Erythroblast (primary cell): ENCODE results near the gene SALL4.
"Not testable (repeated sequence)": the region's sequence is repeated elsewhere in the genome, so short reads cannot be mapped to it uniquely, and the experiment has no call there.

Experiments used
- DNase-seq, 2 experiments: peaks; one replicate each; lab custom pipeline; 2025; lab: John Stamatoyannopoulos, UW
- GATA1 ChIP-seq: IDR thresholded peaks from 2 replicates; pipeline ENCODE4 v1.6.1; 2011; ENCODE audit warnings: low read depth, mild to moderate bottlenecking, control low read depth, low read length, moderate library complexity
- POLR2A ChIP-seq: IDR thresholded peaks from 2 replicates; pipeline ENCODE4 v1.6.1; 2011; ENCODE audit warnings: mild to moderate bottlenecking, low read length

SALL4 gene

DNA sequence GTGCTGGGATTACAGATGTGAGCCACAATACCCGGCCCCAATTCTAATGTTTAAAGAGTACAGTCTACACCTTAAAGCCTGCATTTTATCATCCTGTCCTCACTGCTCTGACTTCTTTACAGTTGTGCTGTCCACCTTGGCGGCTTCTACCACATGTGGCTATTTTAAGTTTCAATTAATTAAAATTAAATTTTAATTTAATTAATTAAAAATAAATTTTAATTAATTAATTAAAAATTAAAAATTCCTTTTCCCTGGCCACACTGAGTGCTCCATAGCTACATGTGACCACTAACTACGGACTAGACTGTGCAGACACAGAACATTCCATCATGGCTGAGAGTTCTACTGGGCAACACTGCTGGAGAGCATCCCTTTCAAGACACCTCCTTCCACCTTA lies 61.5 kb downstream of the SALL4 start:
- TF ChIP-seq GATA1, result no peak
- no peak for TF ChIP-seq POLR2A
- no peak for DNase-seq

DNA sequence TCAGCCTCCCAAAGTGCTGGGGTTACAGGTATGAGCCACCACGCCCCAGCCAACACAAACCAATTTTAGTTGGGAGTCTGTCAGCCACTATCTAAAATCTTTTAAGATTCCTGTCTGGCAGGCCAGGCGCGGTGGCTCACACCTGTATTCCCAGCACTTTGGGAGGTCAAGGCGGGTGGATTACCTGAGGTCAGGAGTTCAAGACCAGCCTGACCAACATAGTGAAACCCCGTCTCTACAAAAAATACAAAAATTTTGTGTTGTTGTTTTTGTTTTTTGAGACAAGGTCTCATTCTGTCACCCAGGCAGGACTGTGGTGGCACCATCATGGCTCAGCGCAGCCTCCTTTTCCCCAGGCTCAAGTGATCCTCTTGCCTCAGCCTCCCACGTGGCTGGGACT lies 62.0 kb downstream of the SALL4 start:
- not testable (repeated sequence) for DNase-seq

DNA sequence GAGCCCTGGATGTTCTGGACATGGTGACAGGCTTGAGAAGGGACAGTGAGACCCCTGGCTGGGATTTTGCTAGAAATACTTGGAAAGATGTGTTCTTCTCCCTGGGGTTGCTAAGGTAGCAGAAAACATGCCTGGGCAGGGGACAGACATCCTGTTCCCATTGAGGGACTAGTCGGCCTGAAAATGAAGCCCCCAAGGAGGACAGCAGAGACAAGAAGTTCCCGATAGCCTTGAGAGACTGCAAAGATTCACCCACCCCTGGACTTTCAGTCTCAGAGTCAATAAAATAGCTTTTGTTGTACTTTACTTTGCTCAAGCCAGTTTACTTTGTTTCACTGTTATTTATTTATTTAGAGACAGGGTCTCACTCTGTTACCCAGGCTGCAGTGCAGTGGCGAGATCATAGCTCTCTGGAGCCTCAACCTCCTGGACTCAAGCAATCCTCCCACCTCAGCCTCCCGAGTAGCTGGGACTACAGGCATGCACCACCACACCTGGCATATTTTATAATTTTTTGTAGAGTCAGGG lies 62.5 kb downstream of the SALL4 start:
- TF ChIP-seq GATA1, result no peak
- TF ChIP-seq POLR2A, result no peak
- DNase-seq, result no peak

DNA sequence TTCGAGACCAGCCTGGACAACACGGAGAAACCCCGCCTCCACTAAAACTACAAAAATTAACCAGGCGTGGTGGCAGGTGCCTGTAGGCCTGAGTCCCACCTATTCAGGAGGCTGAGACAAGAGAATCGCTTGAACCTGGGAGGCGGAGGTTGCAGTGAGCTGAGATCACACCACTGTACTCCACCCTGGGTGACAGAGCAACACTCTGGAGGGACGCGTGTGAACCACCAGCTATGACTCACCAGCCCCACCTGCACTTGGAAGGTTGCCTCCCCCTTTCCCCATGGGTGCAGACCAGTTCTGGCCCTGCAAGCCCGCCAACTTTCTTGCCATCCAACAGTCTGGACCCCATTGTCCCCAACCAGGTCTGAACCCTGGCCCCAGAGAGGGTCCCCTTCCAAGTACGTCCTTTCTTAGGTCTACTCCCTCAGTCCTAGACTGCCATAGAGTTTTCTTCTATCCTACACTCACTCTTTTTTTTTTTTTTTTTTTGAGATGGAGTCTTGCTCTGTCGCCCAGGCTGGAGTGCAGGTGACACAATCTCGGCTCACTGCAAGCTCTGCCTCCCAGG lies 63.4 kb downstream of the SALL4 start:
- TF ChIP-seq POLR2A (no peak), GATA1 (no peak)
- peak in 1 of 2 experiments; percentile 7 for DNase-seq

DNA sequence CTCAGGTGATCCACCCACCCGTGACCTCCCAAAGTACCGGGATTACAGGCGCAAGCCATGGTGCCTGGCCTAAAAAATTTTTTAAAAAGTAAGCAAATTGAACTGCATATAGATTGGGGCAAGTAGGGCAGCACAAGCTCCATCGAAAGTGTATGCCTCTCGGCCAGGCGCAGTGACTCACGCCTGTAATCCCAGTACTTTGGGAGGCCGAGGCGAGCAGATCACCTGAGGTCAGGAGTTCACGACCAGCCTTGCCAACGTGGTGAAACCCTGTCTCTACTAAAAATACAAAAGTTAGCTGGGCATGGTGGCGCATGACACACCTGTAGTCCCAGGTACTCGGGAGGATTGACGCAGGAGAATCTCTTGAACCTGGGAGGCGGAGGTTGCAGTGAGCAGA lies 64.1 kb downstream of the SALL4 start:
- not testable (repeated sequence) for DNase-seq

DNA sequence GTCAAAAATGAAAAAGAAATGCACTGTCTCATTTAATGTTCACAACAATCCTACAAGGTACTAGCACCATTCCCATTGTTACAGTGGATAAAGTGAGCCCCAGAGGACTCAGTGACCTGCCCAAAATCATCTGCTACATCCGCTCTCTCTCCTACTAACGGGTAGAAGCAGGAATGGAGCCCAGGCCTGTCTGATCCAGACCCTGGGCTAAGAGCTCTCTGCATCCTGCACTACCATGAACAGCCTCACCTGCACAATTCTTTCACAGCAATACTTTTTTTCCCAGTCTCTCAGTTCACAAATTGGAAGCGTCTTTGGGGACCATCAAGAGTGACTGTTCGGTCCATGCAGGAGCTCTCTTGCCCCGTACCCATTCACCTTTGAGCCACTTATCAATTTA lies 65.4 kb downstream of the SALL4 start:
- DNase-seq, result no peak
- no peak for TF ChIP-seq POLR2A
- no peak for TF ChIP-seq GATA1

DNA sequence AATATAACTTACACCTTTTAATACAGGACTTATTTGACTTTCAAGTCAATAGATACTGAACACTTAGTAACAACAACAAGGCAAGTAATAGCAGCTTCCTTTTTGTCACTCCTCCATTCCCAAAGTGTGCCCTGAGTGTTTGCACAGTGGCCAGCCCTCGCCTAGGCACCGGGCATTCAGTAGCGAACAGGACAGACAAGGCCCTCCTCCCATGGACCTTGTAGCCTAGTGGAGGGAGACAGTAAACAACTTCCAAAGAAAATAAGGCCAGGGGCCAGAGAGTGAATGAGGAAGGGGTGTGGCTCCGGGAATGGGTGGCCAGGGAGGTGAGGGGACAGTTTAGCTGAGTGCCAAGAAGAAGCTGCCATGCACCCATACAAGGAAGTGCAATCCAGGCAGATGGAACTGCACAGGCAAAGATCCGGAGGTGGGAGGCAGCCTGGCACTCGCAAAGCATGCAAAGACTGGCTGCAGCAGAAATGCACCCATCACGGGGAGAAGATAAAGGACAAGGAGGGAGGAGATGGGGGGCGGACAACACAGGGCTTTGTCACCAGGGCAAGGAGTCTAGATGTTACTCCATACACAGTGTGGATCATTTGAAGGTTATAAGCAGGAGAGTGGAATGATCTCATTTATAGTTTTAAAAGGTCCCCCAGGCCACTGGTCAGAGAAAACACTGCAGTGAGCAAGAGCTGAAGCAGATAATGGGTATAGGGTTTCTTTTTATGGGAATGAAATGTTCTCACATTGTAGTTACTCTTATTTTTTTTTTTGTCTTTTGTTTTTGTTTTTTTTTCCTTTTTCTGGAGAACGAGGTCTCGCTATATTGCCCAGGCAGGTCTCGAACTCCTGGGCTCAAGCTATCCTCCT lies 66.4 kb downstream of the SALL4 start:
- DNase-seq, result no peak
- no peak for TF ChIP-seq POLR2A
- TF ChIP-seq GATA1, result no peak

DNA sequence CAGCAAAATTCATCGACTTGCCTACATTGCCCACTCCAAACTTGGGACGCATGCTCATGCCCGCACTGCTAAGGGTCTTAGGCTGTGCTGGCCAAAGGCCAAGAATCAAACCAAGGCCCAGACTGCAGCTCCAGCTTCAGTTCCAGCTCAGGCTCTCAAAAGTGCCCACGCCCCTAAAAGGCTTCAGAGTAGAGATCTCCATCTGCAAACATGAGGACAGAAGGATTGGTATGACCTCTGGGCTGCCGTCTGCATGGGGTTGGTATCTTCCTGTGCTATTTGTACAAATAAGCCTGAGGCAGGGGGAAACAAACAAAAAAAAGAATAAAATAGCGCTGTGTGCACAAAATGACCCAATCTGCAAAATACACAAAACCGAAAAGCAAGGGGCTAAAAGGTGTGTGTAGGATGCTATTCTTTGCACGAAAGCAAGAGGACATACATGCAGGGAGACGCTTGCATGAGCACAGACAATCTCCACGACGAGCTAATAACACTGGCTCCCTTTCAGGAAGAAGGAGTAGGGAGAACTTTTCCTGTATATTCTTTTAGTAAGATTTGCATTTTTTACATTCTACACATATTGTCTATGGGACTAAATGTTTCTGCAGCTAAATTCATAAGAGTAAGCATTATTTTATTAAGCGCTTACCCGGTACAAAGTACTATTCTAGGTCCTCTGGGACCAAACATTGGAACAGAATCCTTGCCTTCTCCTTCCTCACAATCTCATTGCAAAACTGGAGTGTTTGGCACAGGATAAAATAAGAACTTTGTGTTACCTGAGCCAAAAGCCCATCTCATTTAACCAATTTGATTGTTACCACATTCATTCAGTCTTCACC lies 67.2 kb downstream of the SALL4 start:
- TF ChIP-seq GATA1 (no peak), POLR2A (no peak)
- no peak for DNase-seq

DNA sequence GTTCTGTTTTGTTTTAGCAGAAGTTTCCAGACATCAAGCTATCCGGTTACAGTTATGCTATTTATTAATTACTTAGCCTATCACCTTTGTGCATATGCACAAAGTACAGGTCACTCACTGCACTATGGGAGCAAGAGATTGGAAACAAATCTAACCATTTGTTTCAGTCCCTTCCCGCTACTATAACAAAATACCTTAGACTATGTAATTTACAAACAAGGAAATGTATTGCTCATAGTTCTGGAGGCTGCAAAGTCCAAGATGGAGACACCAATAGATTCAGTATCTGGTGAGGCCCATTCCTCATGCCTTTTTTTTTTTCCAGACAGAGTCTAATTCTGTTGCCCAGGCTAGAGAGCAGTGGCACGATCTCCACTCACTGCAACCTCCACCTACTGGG lies 69.3 kb downstream of the SALL4 start:
- no peak for TF ChIP-seq GATA1
- TF ChIP-seq POLR2A, result no peak
- DNase-seq, result no peak
